Lung (tissue), 12 donors: Measurements from ENCODE around the gene HECW1. TPM values are rescaled to one million over a fixed set of nuclear protein-coding genes. Genes with fewer than 3 reads are reported as not detected.
A peak's percentile ranks its signal among the peaks of the same experiment; 100 is the strongest.

Experiments
- ATAC-seq: fragments of 200-7000 bp; cut with Tn5 transposase; one replicate; pipeline ENCODE4 v1.9.1; 2020; ENCODE audit warnings: moderate number of reproducible peaks; ENCODE audit not compliant: insufficient read depth, low FRiP score
- DNase-seq, 3 donors: peaks; one replicate each; pipeline ENCODE4 v3.0.0-alpha.2; 2013 to 2017
- H3K27ac ChIP-seq, 2 donors: one replicate each; pipeline ENCODE4 v1.5.1; 2013; ENCODE audit warnings: mild to moderate bottlenecking in 2 of 2, moderate library complexity in 2 of 2, control low read depth in 1 of 2, inconsistent platforms in 1 of 2, low read depth in 1 of 2, low read length in 1 of 2
- H3K27me3 ChIP-seq, 3 donors: one replicate each; pipeline ENCODE4 v1.5.1; 2013; ENCODE audit warnings: low read length in 2 of 3; ENCODE audit not compliant: control insufficient read depth in 3 of 3, insufficient read depth in 3 of 3
- H3K36me3 ChIP-seq, 4 donors: one replicate each; pipeline ENCODE4 v1.5.1; 2013; ENCODE audit warnings: low read length in 4 of 4, mild to moderate bottlenecking in 1 of 4, moderate library complexity in 1 of 4; ENCODE audit not compliant: control insufficient read depth in 4 of 4, insufficient read depth in 4 of 4
- H3K4me1 ChIP-seq, 5 donors: one replicate each; pipeline ENCODE4 v1.5.1; 2013; ENCODE audit warnings: low read length in 5 of 5, mild to moderate bottlenecking in 2 of 5, moderate library complexity in 1 of 5; ENCODE audit not compliant: control insufficient read depth in 5 of 5, insufficient read depth in 5 of 5
- H3K4me3 ChIP-seq: one replicate; pipeline ENCODE4 v1.5.1; 2013; ENCODE audit warnings: mild to moderate bottlenecking, control low read depth, moderate library complexity
- H3K9ac ChIP-seq, 2 donors: one replicate each; pipeline ENCODE4 v1.5.1; 2013; ENCODE audit warnings: low read length in 2 of 2, control low read depth in 1 of 2; ENCODE audit not compliant: insufficient read depth in 1 of 2
- H3K9me3 ChIP-seq, 4 donors: one replicate each; pipeline ENCODE4 v1.5.1; 2013; ENCODE audit warnings: low read length in 3 of 4, mild to moderate bottlenecking in 1 of 4, moderate library complexity in 1 of 4; ENCODE audit not compliant: control insufficient read depth in 4 of 4, insufficient read depth in 3 of 4
- WGBS, 2 donors: extraction: QIAGEN DNeasy Blood & Tissue Kit; methylation state at CpG; one replicate each; pipeline ENCODE4 v1.1.7; 2013; 5-methylcytosine and 5-hydroxymethylcytosine counted together
- polyA plus RNA-seq, 2 donors: library from polyadenylated mRNA; stranded (reverse); fragments of 200-250 nt; gene quantifications; one replicate each; pipeline ENCODE4 v1.2.1, GENCODE V29; 2013
- total RNA-seq, 2 donors: library from RNA; depleted of rRNA in 1 of 2; stranded (reverse); fragments of >200 nt in 1 of 2; gene quantifications; one replicate each; pipeline ENCODE4 v1.2.1, GENCODE V29; 2014 to 2021
- TF ChIP-seq, protein P1 (sequence below): IDR thresholded peaks from 2 replicates; pipeline ENCODE4 v1.5.1; 2012; ENCODE audit warnings: mild to moderate bottlenecking; ENCODE audit errors: control extremely low read depth, extremely low read depth
- donor health status: control.
- donor health status: control.
- donor health status: Bipolar disorder and iron deficiency.
- donor health status: healthy.
- donor health status: DM: yes; HTN: yes; CAD: no.

The HECW1 gene
- total and polyA plus RNA-seq, 4 donors = 0.05 to 0.21 (median 0.13) TPM

DNA sequence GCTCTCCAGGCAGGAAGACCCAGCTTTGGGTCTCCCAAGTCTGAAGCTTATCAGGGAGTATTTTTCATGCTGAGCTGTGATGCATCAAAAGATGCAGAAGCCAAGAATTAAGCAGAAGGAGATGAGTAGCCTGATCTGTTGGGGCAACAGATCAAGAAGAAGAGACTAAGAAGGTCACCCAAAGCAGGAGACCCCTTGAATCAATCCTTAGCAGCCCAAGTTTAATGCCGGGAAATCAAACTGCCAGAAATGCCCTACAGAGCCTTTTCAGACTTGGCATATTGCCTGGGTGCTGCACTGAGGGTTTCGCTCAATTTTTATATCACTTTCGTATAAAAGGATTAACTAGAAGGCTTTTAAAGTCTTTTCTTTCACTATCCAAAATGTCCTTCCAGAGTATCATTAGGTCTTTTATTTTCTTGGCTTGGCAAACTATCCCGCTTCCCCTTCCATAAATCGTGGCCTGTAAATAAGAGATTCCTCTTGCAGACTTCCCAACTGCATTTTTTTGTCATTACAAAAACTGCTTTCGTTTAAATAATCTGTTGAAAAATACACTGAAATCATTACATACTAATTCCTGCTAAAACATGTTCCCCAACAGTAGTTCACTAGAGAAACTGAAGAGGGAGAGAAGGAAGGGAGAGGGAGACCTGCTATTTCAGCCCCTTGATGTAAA lies 421.5 kb downstream of the HECW1 start:
- peaks cover 0 to 9% (median 2%) of the 10 kb centered on the region in 5 donors for H3K4me1 ChIP-seq
- ATAC-seq (no peak), DNase-seq (peak in 2 of 3 donors; percentile 64 to 74)
- no peaks in the 10 kb centered on the region for H3K9me3 ChIP-seq
- H3K27me3 ChIP-seq = no peaks in the 10 kb centered on the region
- H3K4me3 ChIP-seq = no peak overlapping the region
- no peak overlapping the region for H3K27ac ChIP-seq
- H3K9ac ChIP-seq = no peak overlapping the region
- TF ChIP-seq, protein P1, sequence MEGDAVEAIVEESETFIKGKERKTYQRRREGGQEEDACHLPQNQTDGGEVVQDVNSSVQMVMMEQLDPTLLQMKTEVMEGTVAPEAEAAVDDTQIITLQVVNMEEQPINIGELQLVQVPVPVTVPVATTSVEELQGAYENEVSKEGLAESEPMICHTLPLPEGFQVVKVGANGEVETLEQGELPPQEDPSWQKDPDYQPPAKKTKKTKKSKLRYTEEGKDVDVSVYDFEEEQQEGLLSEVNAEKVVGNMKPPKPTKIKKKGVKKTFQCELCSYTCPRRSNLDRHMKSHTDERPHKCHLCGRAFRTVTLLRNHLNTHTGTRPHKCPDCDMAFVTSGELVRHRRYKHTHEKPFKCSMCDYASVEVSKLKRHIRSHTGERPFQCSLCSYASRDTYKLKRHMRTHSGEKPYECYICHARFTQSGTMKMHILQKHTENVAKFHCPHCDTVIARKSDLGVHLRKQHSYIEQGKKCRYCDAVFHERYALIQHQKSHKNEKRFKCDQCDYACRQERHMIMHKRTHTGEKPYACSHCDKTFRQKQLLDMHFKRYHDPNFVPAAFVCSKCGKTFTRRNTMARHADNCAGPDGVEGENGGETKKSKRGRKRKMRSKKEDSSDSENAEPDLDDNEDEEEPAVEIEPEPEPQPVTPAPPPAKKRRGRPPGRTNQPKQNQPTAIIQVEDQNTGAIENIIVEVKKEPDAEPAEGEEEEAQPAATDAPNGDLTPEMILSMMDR = no peak
- no peaks in the 10 kb centered on the region for H3K36me3 ChIP-seq
- 66 to 73% methylated on average over 6 of the region's 6 CpGs for WGBS, 2 donors

- Histone ChIP-seq H3K4me3 (no peak overlapping the region), H3K9me3 (no peaks in the 10 kb centered on the region), H3K27ac (no peak overlapping the region), H3K27me3 (no peaks in the 10 kb centered on the region), H3K4me1 (peaks cover 0 to 9% (median 2%) of the 10 kb centered on the region in 5 donors), H3K9ac (no peak overlapping the region), H3K36me3 (no peaks in the 10 kb centered on the region)
- TF ChIP-seq, protein P1 = no peak
- no peak for DNase-seq
- 90 to 96% methylated on average over 4 of the region's 4 CpGs for WGBS, 2 donors
- ATAC-seq = no peak
Measured at GRCh38 chr7:43535031-43535451, 422.6 kb downstream of the HECW1 start.

GRCh38 chr7:43535810-43536585 lies 423.6 kb downstream of the HECW1 start:
- H3K4me1 ChIP-seq = peaks cover 0 to 9% (median 2%) of the 10 kb centered on the region in 5 donors
- TF ChIP-seq, protein P1 = no peak
- H3K9ac ChIP-seq = no peak overlapping the region
- no peaks in the 10 kb centered on the region for H3K36me3 ChIP-seq
- H3K27ac ChIP-seq = no peak overlapping the region
- H3K4me3 ChIP-seq = no peak overlapping the region
- ATAC-seq = peak; percentile 49
- no peaks in the 10 kb centered on the region for H3K9me3 ChIP-seq
- no peak for DNase-seq
- WGBS, 2 donors = 88 to 91% methylated on average over 6 of the region's 6 CpGs
- H3K27me3 ChIP-seq = no peaks in the 10 kb centered on the region
